WTC11 (cell line): Measurements from ENCODE around the gene PDZRN3. TPM values are rescaled to one million over a fixed set of nuclear protein-coding genes. Genes with fewer than 3 reads are reported as not detected.

Source experiments
- ATAC-seq: fragments of 200-7000 bp; cut with Tn5 transposase; 2 replicates; pipeline ENCODE4 v1.10.0; 2021; ENCODE audit warnings: mild to moderate bottlenecking, moderate library complexity
- CTCF ChIA-PET: fragments of 300-600 bp; sonication (Branson Sonifier 250); formaldehyde crosslinking; loops from one replicate; lab custom pipeline; 2021; ENCODE audit warnings: antibody characterized with exemption; lab: Charles Lee
- POLR2A ChIA-PET: fragments of 350-600 bp; sonication (Branson Sonifier 250); formaldehyde crosslinking; loops from one replicate; lab custom pipeline; 2021; ENCODE audit warnings: antibody characterized with exemption; lab: Charles Lee
- DNase-seq: peaks from one replicate; pipeline ENCODE4 v3.0.0; 2021; ENCODE audit warnings: low spot score
- H3K27ac Mint-ChIP-seq: 2 replicates; pipeline ENCODE4 v1.8.0; 2021; ENCODE audit warnings: mixed read lengths
- H3K27me3 Mint-ChIP-seq: 2 replicates; pipeline ENCODE4 v1.8.0; 2021; ENCODE audit warnings: low read depth, mild to moderate bottlenecking, moderate library complexity, mixed read lengths
- H3K36me3 Mint-ChIP-seq: 2 replicates; pipeline ENCODE4 v1.8.0; 2021; ENCODE audit warnings: mixed read lengths
- H3K4me1 Mint-ChIP-seq: 2 replicates; pipeline ENCODE4 v1.8.0; 2022; ENCODE audit warnings: mixed read lengths
- H3K4me3 Mint-ChIP-seq: 2 replicates; pipeline ENCODE4 v1.8.0; 2021; ENCODE audit warnings: mild to moderate bottlenecking, moderate library complexity, mixed read lengths
- H3K9me3 Mint-ChIP-seq: 2 replicates; pipeline ENCODE4 v1.8.0; 2021; ENCODE audit warnings: mixed read lengths
- AFF4 ChIP-seq: sonication (generic); formaldehyde crosslinking; IDR thresholded peaks from 2 replicates; pipeline ENCODE4 v1.8.1; 2023; ENCODE audit warnings: mild to moderate bottlenecking, missing genetic modification reagents, borderline replicate concordance
- CBFB ChIP-seq: sonication (generic); formaldehyde crosslinking; IDR thresholded peaks from 2 replicates; pipeline ENCODE4 v1.8.1; 2022; ENCODE audit warnings: mild to moderate bottlenecking, low read depth, missing genetic modification reagents
- CREB1 ChIP-seq: sonication (generic); formaldehyde crosslinking; IDR thresholded peaks from 2 replicates; pipeline ENCODE4 v1.8.0; 2023; ENCODE audit warnings: mild to moderate bottlenecking, missing genetic modification reagents
- FOXP1 ChIP-seq: sonication (generic); formaldehyde crosslinking; IDR thresholded peaks from 2 replicates; pipeline ENCODE4 v1.8.0; 2022; ENCODE audit warnings: missing genetic modification reagents, mild to moderate bottlenecking, moderate library complexity, borderline replicate concordance
- KAT7 ChIP-seq: sonication (generic); formaldehyde crosslinking; IDR thresholded peaks from 2 replicates; pipeline ENCODE4 v1.8.1; 2023; ENCODE audit warnings: missing genetic modification reagents, mild to moderate bottlenecking, borderline replicate concordance
- OVOL2 ChIP-seq: fragments of 250-450 bp; sonication (Bioruptor Pico); IDR thresholded peaks from 2 replicates; pipeline ENCODE4 v1.9.0; 2021; ENCODE audit warnings: mild to moderate bottlenecking, borderline replicate concordance
- SMAD3 ChIP-seq: sonication (generic); formaldehyde crosslinking; IDR thresholded peaks from 2 replicates; pipeline ENCODE4 v1.8.0; 2022; ENCODE audit warnings: missing genetic modification reagents, mild to moderate bottlenecking, borderline replicate concordance
- ZNF263 ChIP-seq: sonication (generic); formaldehyde crosslinking; IDR thresholded peaks from 2 replicates; pipeline ENCODE4 v1.8.1; 2022; ENCODE audit warnings: low read depth, mild to moderate bottlenecking, moderate library complexity, missing genetic modification reagents
- ZNF532 ChIP-seq: fragments of 250-450 bp; sonication (Bioruptor Pico); IDR thresholded peaks from 2 replicates; pipeline ENCODE4 v1.9.0; 2021; ENCODE audit warnings: mild to moderate bottlenecking, borderline replicate concordance
- total RNA-seq: library from RNA; stranded (reverse); gene quantifications from 3 replicates; pipeline ENCODE4 v1.2.3, GENCODE V29; 2021
- TF ChIP-seq, protein P1 (sequence below): sonication (generic); formaldehyde crosslinking; IDR thresholded peaks from 2 replicates; pipeline ENCODE4 v1.8.0; 2023; ENCODE audit warnings: missing genetic modification reagents, mild to moderate bottlenecking, borderline replicate concordance
- TF ChIP-seq, protein P2 (sequence below): fragments of 250-450 bp; sonication (Bioruptor Pico); IDR thresholded peaks from 2 replicates; pipeline ENCODE4 v2.1.2; 2022; ENCODE audit warnings: mild to moderate bottlenecking, moderate library complexity
- TF ChIP-seq, protein P3 (sequence below): sonication (generic); formaldehyde crosslinking; IDR thresholded peaks from 2 replicates; pipeline ENCODE4 v1.8.0; 2022; ENCODE audit warnings: mild to moderate bottlenecking, missing genetic modification reagents

Gene PDZRN3
- total RNA-seq, 1 experiment from 2014 or later = 9.5 TPM

- TF ChIP-seq, protein P1, sequence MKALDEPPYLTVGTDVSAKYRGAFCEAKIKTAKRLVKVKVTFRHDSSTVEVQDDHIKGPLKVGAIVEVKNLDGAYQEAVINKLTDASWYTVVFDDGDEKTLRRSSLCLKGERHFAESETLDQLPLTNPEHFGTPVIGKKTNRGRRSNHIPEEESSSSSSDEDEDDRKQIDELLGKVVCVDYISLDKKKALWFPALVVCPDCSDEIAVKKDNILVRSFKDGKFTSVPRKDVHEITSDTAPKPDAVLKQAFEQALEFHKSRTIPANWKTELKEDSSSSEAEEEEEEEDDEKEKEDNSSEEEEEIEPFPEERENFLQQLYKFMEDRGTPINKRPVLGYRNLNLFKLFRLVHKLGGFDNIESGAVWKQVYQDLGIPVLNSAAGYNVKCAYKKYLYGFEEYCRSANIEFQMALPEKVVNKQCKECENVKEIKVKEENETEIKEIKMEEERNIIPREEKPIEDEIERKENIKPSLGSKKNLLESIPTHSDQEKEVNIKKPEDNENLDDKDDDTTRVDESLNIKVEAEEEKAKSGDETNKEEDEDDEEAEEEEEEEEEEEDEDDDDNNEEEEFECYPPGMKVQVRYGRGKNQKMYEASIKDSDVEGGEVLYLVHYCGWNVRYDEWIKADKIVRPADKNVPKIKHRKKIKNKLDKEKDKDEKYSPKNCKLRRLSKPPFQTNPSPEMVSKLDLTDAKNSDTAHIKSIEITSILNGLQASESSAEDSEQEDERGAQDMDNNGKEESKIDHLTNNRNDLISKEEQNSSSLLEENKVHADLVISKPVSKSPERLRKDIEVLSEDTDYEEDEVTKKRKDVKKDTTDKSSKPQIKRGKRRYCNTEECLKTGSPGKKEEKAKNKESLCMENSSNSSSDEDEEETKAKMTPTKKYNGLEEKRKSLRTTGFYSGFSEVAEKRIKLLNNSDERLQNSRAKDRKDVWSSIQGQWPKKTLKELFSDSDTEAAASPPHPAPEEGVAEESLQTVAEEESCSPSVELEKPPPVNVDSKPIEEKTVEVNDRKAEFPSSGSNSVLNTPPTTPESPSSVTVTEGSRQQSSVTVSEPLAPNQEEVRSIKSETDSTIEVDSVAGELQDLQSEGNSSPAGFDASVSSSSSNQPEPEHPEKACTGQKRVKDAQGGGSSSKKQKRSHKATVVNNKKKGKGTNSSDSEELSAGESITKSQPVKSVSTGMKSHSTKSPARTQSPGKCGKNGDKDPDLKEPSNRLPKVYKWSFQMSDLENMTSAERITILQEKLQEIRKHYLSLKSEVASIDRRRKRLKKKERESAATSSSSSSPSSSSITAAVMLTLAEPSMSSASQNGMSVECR (CRISPR knock-in tag) = no peak
- TF ChIP-seq AFF4 (CRISPR knock-in tag) (no peak), CBFB (CRISPR knock-in tag) (no peak), SMAD3 (no peak), KAT7 (CRISPR knock-in tag) (no peak)
Observed at GRCh38 chr3:73653351-73653750, 28.6 kb upstream of the PDZRN3 start (continued).

- DNase-seq (no peak), ATAC-seq (no peak)
- no peaks in the 10 kb centered on the region for H3K36me3 Mint-ChIP-seq
- no peaks in the 10 kb centered on the region for H3K27me3 Mint-ChIP-seq
- peaks cover 3% of the 10 kb centered on the region; the same call in 1 of the 2 replicates for H3K9me3 Mint-ChIP-seq
- POLR2A ChIA-PET = no interaction called here
- H3K4me1 Mint-ChIP-seq = peaks cover 1% of the 10 kb centered on the region; the same call in 1 of the 2 replicates
- CTCF ChIA-PET = no interaction called here
- H3K27ac Mint-ChIP-seq = no peak overlapping the region
- no peak overlapping the region for H3K4me3 Mint-ChIP-seq
- no peak for TF ChIP-seq ZNF532 (CRISPR knock-in tag)
- no peak for TF ChIP-seq CREB1 (CRISPR knock-in tag)
- TF ChIP-seq, protein P2, sequence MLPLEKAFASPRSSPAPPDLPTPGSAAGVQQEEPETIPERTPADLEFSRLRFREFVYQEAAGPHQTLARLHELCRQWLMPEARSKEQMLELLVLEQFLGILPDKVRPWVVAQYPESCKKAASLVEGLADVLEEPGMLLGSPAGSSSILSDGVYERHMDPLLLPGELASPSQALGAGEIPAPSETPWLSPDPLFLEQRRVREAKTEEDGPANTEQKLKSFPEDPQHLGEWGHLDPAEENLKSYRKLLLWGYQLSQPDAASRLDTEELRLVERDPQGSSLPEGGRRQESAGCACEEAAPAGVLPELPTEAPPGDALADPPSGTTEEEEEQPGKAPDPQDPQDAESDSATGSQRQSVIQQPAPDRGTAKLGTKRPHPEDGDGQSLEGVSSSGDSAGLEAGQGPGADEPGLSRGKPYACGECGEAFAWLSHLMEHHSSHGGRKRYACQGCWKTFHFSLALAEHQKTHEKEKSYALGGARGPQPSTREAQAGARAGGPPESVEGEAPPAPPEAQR = no peak
- TF ChIP-seq KAT7 (CRISPR knock-in tag) = no peak
- TF ChIP-seq, protein P3, sequence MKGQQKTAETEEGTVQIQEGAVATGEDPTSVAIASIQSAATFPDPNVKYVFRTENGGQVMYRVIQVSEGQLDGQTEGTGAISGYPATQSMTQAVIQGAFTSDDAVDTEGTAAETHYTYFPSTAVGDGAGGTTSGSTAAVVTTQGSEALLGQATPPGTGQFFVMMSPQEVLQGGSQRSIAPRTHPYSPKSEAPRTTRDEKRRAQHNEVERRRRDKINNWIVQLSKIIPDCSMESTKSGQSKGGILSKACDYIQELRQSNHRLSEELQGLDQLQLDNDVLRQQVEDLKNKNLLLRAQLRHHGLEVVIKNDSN = no peak
- no peak for TF ChIP-seq ZNF263 (CRISPR knock-in tag)
- TF ChIP-seq FOXP1 (CRISPR knock-in tag) = no peak
- no peak for TF ChIP-seq OVOL2
- TF ChIP-seq, all 79 proteins: peak for 0
Observed at GRCh38 chr3:73652896-73653295, 28.2 kb upstream of the PDZRN3 start.
